ENCODE data around the gene MTHFD1L. TPM values are rescaled to one million over a fixed set of nuclear protein-coding genes. Genes with fewer than 3 reads are reported as not detected.

The MTHFD1L gene
- total RNA-seq, 1 donor from 2014 or later: 66.0 TPM

DNA sequence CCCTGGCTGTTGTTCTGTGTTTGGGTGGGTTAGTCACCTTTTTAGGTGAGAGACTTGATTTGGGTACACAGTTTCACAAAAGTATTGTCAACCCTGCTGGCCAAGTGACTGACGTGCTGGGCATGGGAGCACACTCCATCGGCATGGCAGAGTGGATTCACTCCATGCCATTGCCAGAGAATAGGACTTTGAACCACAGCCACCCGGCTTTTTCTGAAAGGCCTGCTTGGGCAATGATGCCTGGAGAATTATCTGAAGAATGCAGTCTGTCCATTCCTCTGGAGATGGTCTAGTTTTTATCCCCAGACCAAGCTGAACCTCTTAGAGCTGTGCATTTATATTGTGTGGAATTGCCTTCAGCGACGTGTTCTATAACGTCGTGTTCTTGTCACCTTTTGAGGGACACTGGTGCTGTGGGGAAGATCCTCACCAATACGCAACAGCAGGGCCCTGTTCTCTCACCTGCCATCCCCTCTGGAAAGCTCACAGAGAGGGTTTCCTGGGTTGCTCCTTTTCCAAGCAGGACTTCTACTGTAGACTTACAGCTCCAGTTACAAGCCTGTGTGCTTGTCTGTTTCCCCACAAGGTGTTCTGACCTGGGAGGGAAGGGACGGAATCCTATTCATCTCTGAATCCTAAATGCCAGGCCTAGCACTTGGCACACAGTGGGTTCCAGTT is 190.9 kb downstream of the MTHFD1L start:
- Mint-ChIP-seq H3K36me3 (ENCODE audit: low read depth, unreplicated experiment) (peaks cover 20% of the 10 kb centered on the region), H3K27me3 (ENCODE audit: unreplicated experiment) (peaks cover 4% of the 10 kb centered on the region), H3K9me3 (ENCODE audit: unreplicated experiment) (no peaks in the 10 kb centered on the region), H3K4me3 (ENCODE audit: unreplicated experiment) (no peak overlapping the region), H3K27ac (ENCODE audit: unreplicated experiment) (no peak overlapping the region), H3K4me1 (ENCODE audit: unreplicated experiment) (peaks cover 4% of the 10 kb centered on the region)
- TF ChIP-seq CTCF (IDR thresholded peaks at IDR 0.05; ENCODE audit: unreplicated experiment): no peak
- no peak for DNase-seq (ENCODE audit: low spot score)

GRCh38 chr6:151057061-151057460 is 191.6 kb downstream of the MTHFD1L start:
- no peak for DNase-seq (ENCODE audit: low spot score)
- H3K36me3 Mint-ChIP-seq (ENCODE audit: low read depth, unreplicated experiment): peaks cover 15% of the 10 kb centered on the region
- no peaks in the 10 kb centered on the region for H3K9me3 Mint-ChIP-seq (ENCODE audit: unreplicated experiment)
- H3K4me1 Mint-ChIP-seq (ENCODE audit: unreplicated experiment): no peaks in the 10 kb centered on the region
- no peak for TF ChIP-seq CTCF (IDR thresholded peaks at IDR 0.05; ENCODE audit: unreplicated experiment)
- H3K27me3 Mint-ChIP-seq (ENCODE audit: unreplicated experiment): no peaks in the 10 kb centered on the region
- H3K4me3 Mint-ChIP-seq (ENCODE audit: unreplicated experiment): no peak overlapping the region
- H3K27ac Mint-ChIP-seq (ENCODE audit: unreplicated experiment): no peak overlapping the region

- Mint-ChIP-seq H3K27ac (ENCODE audit: unreplicated experiment) (no peak overlapping the region), H3K4me1 (ENCODE audit: unreplicated experiment) (no peaks in the 10 kb centered on the region), H3K4me3 (ENCODE audit: unreplicated experiment) (no peak overlapping the region), H3K27me3 (ENCODE audit: unreplicated experiment) (no peaks in the 10 kb centered on the region), H3K36me3 (ENCODE audit: low read depth, unreplicated experiment) (peaks cover 13% of the 10 kb centered on the region), H3K9me3 (ENCODE audit: unreplicated experiment) (no peaks in the 10 kb centered on the region)
- DNase-seq (ENCODE audit: low spot score): no peak
- no peak for TF ChIP-seq CTCF (IDR thresholded peaks at IDR 0.05; ENCODE audit: unreplicated experiment)
Measured at GRCh38 chr6:151058021-151058733, 192.7 kb downstream of the MTHFD1L start.

- no peak for TF ChIP-seq CTCF (IDR thresholded peaks at IDR 0.05; ENCODE audit: unreplicated experiment)
- no peaks in the 10 kb centered on the region for H3K4me1 Mint-ChIP-seq (ENCODE audit: unreplicated experiment)
- no peak overlapping the region for H3K4me3 Mint-ChIP-seq (ENCODE audit: unreplicated experiment)
- no peaks in the 10 kb centered on the region for H3K27me3 Mint-ChIP-seq (ENCODE audit: unreplicated experiment)
- peaks cover 9% of the 10 kb centered on the region for H3K36me3 Mint-ChIP-seq (ENCODE audit: low read depth, unreplicated experiment)
- no peak for DNase-seq (ENCODE audit: low spot score)
- no peak overlapping the region for H3K27ac Mint-ChIP-seq (ENCODE audit: unreplicated experiment)
- H3K9me3 Mint-ChIP-seq (ENCODE audit: unreplicated experiment): no peaks in the 10 kb centered on the region
Measured at GRCh38 chr6:151059612-151060095, 194.2 kb downstream of the MTHFD1L start.
